HuH-7.5 (cell line): ENCODE results near the gene LYPD8.
A peak's percentile ranks its signal among the peaks of the same experiment; 100 is the strongest.

Experiments used
- DNase-seq: peaks from one replicate; pipeline ENCODE4 v3.0.0; 2011; ENCODE audit warnings: low spot score

LYPD8 gene

GRCh38 chr1:248697907-248698306 is 57.7 kb downstream of the LYPD8 start:
- DNase-seq = no peak

GRCh38 chr1:248696774-248697173 is 58.8 kb downstream of the LYPD8 start:
- DNase-seq = no peak

GRCh38 chr1:248696261-248696660 is 59.3 kb downstream of the LYPD8 start:
- DNase-seq = peak; percentile 18

- DNase-seq = no peak
These were observed 60.0 kb downstream of the LYPD8 start for GRCh38 chr1:248695451-248696132.

- no peak for DNase-seq
These were observed 63.9 kb downstream of the LYPD8 start for GRCh38 chr1:248691567-248692155.
